Gastroesophageal sphincter (tissue), 4 donors: Measurements from ENCODE around the gene LGALS7. TPM values are rescaled to one million over a fixed set of nuclear protein-coding genes. Genes with fewer than 3 reads are reported as not detected.

Experiments used
- ATAC-seq: fragments of 150-250 bp; one replicate; pipeline ENCODE4 v1.9.1; 2016; ENCODE audit warnings: mild to moderate bottlenecking, moderate library complexity
- H3K27ac ChIP-seq, 4 donors: fragments of 200-600 bp; sonication (generic) in 3 of 4; 1 replicate in 3 of 4; 2 replicates in 1 of 4; pipeline ENCODE4 v1.5.1; 2016 to 2019
- H3K27me3 ChIP-seq: fragments of 200-600 bp; sonication (generic); one replicate; pipeline ENCODE4 v1.5.1; 2019
- H3K36me3 ChIP-seq, 2 donors: fragments of 200-600 bp; sonication (generic); one replicate each; pipeline ENCODE4 v1.5.1; 2019; ENCODE audit warnings: control low read depth in 1 of 2
- H3K4me1 ChIP-seq, 3 donors: fragments of 200-600 bp; sonication (generic); 1 replicate in 2 of 3; 2 replicates in 1 of 3; pipeline ENCODE4 v1.5.1; 2016 to 2019; ENCODE audit warnings: control low read depth in 2 of 3
- H3K4me3 ChIP-seq, 2 donors: fragments of 200-600 bp; sonication (generic); one replicate each; pipeline ENCODE4 v1.5.1; 2019; ENCODE audit warnings: mild to moderate bottlenecking in 1 of 2, moderate library complexity in 1 of 2
- H3K9me3 ChIP-seq, 3 donors: fragments of 200-600 bp; sonication (generic); one replicate each; pipeline ENCODE4 v1.5.1; 2017 to 2019; ENCODE audit warnings: control low read depth in 2 of 3
- CTCF ChIP-seq, 4 experiments: fragments of 200-600 bp in 2 of 4; fragments of 450-650 bp in 2 of 4; sonication (generic) in 1 of 4; IDR thresholded peaks; one replicate each; pipeline ENCODE4 v1.5.1; 2017 to 2019; ENCODE audit warnings: antibody characterized with exemption in 4 of 4, mild to moderate bottlenecking in 2 of 4, moderate library complexity in 2 of 4
- EP300 ChIP-seq: sonication (generic); formaldehyde crosslinking; IDR thresholded peaks from one replicate; pipeline ENCODE4 v1.6.1; 2017; ENCODE audit warnings: antibody characterized with exemption, mild to moderate bottlenecking
- POLR2A ChIP-seq, 2 donors: fragments of 450-650 bp; IDR thresholded peaks; one replicate each; pipeline ENCODE4 v1.6.1; 2017; ENCODE audit warnings: antibody characterized with exemption in 2 of 2, mild to moderate bottlenecking in 2 of 2, moderate library complexity in 1 of 2
- POLR2AphosphoS5 ChIP-seq: sonication (generic); formaldehyde crosslinking; IDR thresholded peaks from one replicate; pipeline ENCODE4 v1.6.1; 2017; ENCODE audit warnings: antibody characterized with exemption
- WGBS, 2 donors: methylation state at CpG; one replicate each; pipeline ENCODE4 v1.1.5; 2018; ENCODE audit warnings: low coverage in 1 of 2; 5-methylcytosine and 5-hydroxymethylcytosine counted together
- total RNA-seq, 4 donors: library from RNA; depleted of rRNA; stranded (reverse); fragments of >200 nt; gene quantifications; one replicate each; pipeline ENCODE4 v1.1.0, GENCODE V29; 2016

Gene LGALS7
- total RNA-seq, 4 donors from 2014 or later: 25.8 TPM; not detected in 3

DNA sequence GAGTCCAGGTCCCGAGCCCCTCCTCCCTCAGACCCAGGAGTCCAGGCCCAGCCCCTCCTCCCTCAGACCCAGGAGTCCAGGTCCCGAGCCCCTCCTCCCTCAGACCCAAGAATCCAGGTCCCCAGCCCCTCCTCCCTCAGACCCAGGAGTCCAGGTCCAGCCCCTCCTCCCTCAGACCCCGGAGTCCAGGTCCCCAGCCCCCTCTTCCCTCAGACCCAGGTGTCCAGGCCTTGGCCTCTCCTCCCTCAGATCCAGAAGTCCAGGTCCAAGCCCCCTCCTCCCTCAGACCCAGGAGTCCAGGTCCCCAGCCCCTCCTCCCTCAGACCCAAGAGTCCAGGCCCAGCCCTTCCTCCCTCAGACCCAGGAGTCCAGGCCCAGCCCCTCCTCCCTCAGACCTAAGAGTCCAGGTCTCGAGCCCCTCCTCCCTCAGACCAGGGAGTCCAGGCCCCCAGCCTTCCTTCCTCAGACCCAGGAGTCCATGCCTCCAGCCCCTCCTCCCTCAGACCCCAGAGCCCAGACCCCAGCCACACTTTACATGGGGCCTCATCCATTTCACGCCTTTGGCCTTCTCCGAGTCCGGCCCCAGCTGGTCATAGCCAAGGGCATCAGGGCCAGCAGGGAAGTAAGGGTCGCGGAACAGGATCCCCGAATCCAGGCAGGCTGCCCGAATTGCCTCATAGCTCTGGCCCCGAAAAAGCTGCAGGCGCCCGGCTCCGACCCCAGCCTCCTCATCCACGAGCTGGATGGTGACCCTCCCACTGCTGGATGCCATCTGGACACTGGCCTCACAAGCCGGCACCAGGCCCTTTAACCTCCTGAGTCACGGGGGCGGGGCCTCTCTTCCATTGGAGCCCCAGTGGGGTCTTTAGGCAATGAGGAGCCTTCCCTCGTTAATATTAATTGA, 29.7 kb downstream of the LGALS7 start:
- no peaks in the 10 kb centered on the region for H3K27me3 ChIP-seq
- no peak overlapping the region for H3K27ac ChIP-seq
- no peaks in the 10 kb centered on the region for H3K36me3 ChIP-seq
- ATAC-seq: no peak
- H3K9me3 ChIP-seq: no peaks in the 10 kb centered on the region
- H3K4me1 ChIP-seq: no peaks in the 10 kb centered on the region
- no peak overlapping the region for H3K4me3 ChIP-seq
- WGBS, 2 donors: 67% methylated on average over 4 of the region's 20 CpGs; no CpG with 5 or more reads in 1 of the 2 donors
- TF ChIP-seq EP300: no peak

DNA sequence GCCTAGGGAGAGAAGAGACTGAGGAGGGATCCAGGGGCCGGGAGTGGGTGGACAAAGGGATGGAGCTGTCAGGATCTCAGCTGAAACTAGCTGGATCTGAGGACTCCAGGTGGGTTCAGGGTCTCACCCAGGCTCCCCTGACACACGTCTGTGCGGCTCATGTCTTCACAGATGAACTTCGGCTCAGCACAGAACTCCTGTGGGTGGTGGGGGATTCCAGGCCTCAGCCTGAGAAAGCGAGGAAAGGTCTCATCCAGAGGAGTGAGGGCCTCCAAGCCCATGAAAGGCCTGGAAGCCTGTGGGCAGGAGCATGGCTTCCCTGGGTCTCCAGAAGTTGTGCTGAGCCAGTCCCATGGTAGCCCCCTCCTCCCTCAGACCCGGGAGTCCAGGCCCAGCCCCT, 30.4 kb downstream of the LGALS7 start:
- Histone ChIP-seq H3K27me3 (no peaks in the 10 kb centered on the region), H3K4me3 (no peak overlapping the region), H3K9me3 (no peaks in the 10 kb centered on the region), H3K27ac (no peak overlapping the region), H3K4me1 (no peaks in the 10 kb centered on the region), H3K36me3 (no peaks in the 10 kb centered on the region)
- WGBS, 2 donors: 93 to 100% methylated on average over 1 to 6 of the region's 6 CpGs
- no peak for ATAC-seq
- TF ChIP-seq CTCF (IDR thresholded peaks at IDR 0.05): no peak
- no peak for TF ChIP-seq POLR2A (IDR thresholded peaks at IDR 0.05)
- TF ChIP-seq POLR2AphosphoS5: no peak
- no peak for TF ChIP-seq EP300

GRCh38 chr19:38742296-38742695, 31.0 kb downstream of the LGALS7 start:
- no peak for ATAC-seq
- H3K9me3 ChIP-seq: no peaks in the 10 kb centered on the region
- WGBS, 2 donors: 90% methylated on average over 8 of the region's 9 CpGs; no CpG with 5 or more reads in 1 of the 2 donors
- H3K36me3 ChIP-seq: no peaks in the 10 kb centered on the region
- H3K4me3 ChIP-seq: no peak overlapping the region
- TF ChIP-seq EP300 (no peak), POLR2AphosphoS5 (no peak), POLR2A (IDR thresholded peaks at IDR 0.05) (no peak), CTCF (IDR thresholded peaks at IDR 0.05) (no peak)
- H3K27me3 ChIP-seq: no peaks in the 10 kb centered on the region
- H3K4me1 ChIP-seq: peaks cover 0 to 1% (median 0%) of the 10 kb centered on the region in 3 donors
- H3K27ac ChIP-seq: no peak overlapping the region

DNA sequence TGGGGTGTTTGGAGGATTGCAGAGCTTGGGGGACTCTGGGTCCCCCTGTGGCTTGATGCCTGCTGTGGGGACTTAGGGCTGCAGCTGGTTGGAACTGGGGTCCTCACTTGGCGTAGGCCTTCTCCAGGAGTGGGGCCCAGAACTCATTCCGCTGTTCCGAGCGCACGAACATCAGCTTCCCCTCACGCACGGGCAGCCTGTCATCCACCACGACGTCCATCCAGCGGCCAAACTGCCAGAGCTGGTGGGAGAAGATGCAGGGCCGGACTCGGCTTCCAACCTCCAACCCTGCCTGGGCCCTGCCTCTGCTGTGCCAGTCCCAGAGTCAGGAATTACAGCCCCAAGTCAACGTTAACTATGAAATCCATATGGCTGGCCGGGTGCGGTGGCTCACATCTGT, 31.6 kb downstream of the LGALS7 start:
- H3K36me3 ChIP-seq: no peaks in the 10 kb centered on the region
- H3K9me3 ChIP-seq: no peaks in the 10 kb centered on the region
- peaks cover 0 to 7% (median 0%) of the 10 kb centered on the region in 3 donors for H3K4me1 ChIP-seq
- no peaks in the 10 kb centered on the region for H3K27me3 ChIP-seq
- no peak overlapping the region for H3K4me3 ChIP-seq
- no peak for ATAC-seq
- H3K27ac ChIP-seq: no peak overlapping the region
- no peak for TF ChIP-seq CTCF (IDR thresholded peaks at IDR 0.05)
- no peak for TF ChIP-seq POLR2AphosphoS5
- no peak for TF ChIP-seq EP300
- TF ChIP-seq POLR2A (IDR thresholded peaks at IDR 0.05): no peak
- 87 to 97% methylated on average over 3 to 12 of the region's 15 CpGs for WGBS, 2 donors

DNA sequence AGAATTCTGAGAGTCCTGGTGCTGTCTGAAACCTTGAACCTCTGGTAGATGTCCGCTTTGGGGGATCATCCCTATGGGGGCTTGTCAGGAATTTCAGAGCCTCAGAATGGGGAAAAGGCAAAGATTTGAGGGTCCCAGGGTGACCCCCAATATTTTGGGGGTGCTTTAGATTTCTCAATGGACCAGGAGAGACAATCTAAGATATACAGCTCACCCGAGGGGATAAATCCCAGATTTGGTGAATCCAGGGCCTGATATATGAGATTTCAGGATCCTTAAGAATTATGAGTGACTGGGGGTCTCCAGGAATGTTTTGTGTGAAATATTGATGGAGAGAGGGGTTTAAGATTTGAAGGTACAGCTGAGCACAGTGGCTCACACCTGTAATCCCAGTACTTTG, 32.4 kb downstream of the LGALS7 start:
- ATAC-seq: no peak
- no peaks in the 10 kb centered on the region for H3K27me3 ChIP-seq

More for the DNA sequence above, 32.4 kb downstream of the LGALS7 start:
- Histone ChIP-seq H3K4me3 (no peak overlapping the region), H3K27ac (no peak overlapping the region), H3K4me1 (peaks cover 0 to 15% (median 0%) of the 10 kb centered on the region in 3 donors), H3K9me3 (no peaks in the 10 kb centered on the region), H3K36me3 (no peaks in the 10 kb centered on the region)
- no peak for TF ChIP-seq CTCF (IDR thresholded peaks at IDR 0.05)
- TF ChIP-seq POLR2A (IDR thresholded peaks at IDR 0.05): no peak
- no peak for TF ChIP-seq POLR2AphosphoS5
- TF ChIP-seq EP300: no peak
- 81 to 90% methylated on average over 2 of the region's 2 CpGs for WGBS, 2 donors
